Measurements from ENCODE around the gene CEP112. TPM values are rescaled to one million over a fixed set of nuclear protein-coding genes. Genes with fewer than 3 reads are reported as not detected.

CEP112 gene
- total and polyA plus RNA-seq, 2 of the 13 experiments (the other 11 are each of a cell fraction or from before 2014, with no cell fraction given) = 1.2 to 3.4 TPM

DNA sequence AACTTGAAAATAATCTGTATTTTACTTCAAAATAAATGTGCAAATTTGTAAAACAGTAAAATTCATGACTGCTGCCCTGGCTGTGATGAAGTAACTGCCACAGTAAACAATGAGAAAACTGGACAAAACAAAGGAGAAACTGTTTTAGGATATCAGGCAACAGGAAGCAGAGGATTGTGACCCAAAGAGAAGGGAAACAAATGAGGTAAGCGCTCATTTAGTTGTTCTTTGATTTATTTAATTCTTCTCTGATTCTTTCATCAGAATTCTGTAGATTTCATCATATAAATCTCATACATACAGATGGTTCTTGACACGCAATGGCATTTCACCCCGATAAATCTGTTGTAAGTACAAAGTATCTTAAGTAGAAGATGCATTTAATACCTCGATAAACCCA, 432.4 kb downstream of the CEP112 start (continued):
- TF ChIP-seq, protein P1, sequence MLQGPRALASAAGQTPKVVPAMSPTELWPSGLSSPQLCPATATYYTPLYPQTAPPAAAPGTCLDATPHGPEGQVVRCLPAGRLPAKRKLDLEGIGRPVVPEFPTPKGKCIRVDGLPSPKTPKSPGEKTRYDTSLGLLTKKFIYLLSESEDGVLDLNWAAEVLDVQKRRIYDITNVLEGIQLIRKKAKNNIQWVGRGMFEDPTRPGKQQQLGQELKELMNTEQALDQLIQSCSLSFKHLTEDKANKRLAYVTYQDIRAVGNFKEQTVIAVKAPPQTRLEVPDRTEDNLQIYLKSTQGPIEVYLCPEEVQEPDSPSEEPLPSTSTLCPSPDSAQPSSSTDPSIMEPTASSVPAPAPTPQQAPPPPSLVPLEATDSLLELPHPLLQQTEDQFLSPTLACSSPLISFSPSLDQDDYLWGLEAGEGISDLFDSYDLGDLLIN (CRISPR knock-in tag; IDR thresholded peaks at IDR 0.05; ENCODE audit: borderline replicate concordance) = no peak
- TF ChIP-seq CAMTA2 (CRISPR knock-in tag; IDR thresholded peaks at IDR 0.05; ENCODE audit: borderline replicate concordance) (no peak), FOXK1 (CRISPR knock-in tag; IDR thresholded peaks at IDR 0.05; ENCODE audit: borderline replicate concordance, low read depth) (no peak), ZNF891 (CRISPR knock-in tag; IDR thresholded peaks at IDR 0.05) (no peak), ZNF121 (CRISPR knock-in tag; IDR thresholded peaks at IDR 0.05) (no peak)
- TF ChIP-seq, protein P2, sequence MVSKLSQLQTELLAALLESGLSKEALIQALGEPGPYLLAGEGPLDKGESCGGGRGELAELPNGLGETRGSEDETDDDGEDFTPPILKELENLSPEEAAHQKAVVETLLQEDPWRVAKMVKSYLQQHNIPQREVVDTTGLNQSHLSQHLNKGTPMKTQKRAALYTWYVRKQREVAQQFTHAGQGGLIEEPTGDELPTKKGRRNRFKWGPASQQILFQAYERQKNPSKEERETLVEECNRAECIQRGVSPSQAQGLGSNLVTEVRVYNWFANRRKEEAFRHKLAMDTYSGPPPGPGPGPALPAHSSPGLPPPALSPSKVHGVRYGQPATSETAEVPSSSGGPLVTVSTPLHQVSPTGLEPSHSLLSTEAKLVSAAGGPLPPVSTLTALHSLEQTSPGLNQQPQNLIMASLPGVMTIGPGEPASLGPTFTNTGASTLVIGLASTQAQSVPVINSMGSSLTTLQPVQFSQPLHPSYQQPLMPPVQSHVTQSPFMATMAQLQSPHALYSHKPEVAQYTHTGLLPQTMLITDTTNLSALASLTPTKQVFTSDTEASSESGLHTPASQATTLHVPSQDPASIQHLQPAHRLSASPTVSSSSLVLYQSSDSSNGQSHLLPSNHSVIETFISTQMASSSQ (IDR thresholded peaks at IDR 0.05; ENCODE audit: low read depth) = no peak
- TF ChIP-seq, protein P2 (CRISPR knock-in tag; IDR thresholded peaks at IDR 0.05; ENCODE audit: borderline replicate concordance) = no peak
- TF ChIP-seq, protein P3, sequence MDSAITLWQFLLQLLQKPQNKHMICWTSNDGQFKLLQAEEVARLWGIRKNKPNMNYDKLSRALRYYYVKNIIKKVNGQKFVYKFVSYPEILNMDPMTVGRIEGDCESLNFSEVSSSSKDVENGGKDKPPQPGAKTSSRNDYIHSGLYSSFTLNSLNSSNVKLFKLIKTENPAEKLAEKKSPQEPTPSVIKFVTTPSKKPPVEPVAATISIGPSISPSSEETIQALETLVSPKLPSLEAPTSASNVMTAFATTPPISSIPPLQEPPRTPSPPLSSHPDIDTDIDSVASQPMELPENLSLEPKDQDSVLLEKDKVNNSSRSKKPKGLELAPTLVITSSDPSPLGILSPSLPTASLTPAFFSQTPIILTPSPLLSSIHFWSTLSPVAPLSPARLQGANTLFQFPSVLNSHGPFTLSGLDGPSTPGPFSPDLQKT (CRISPR knock-in tag; IDR thresholded peaks at IDR 0.05; ENCODE audit: borderline replicate concordance) = no peak
- TF ChIP-seq, protein P4, sequence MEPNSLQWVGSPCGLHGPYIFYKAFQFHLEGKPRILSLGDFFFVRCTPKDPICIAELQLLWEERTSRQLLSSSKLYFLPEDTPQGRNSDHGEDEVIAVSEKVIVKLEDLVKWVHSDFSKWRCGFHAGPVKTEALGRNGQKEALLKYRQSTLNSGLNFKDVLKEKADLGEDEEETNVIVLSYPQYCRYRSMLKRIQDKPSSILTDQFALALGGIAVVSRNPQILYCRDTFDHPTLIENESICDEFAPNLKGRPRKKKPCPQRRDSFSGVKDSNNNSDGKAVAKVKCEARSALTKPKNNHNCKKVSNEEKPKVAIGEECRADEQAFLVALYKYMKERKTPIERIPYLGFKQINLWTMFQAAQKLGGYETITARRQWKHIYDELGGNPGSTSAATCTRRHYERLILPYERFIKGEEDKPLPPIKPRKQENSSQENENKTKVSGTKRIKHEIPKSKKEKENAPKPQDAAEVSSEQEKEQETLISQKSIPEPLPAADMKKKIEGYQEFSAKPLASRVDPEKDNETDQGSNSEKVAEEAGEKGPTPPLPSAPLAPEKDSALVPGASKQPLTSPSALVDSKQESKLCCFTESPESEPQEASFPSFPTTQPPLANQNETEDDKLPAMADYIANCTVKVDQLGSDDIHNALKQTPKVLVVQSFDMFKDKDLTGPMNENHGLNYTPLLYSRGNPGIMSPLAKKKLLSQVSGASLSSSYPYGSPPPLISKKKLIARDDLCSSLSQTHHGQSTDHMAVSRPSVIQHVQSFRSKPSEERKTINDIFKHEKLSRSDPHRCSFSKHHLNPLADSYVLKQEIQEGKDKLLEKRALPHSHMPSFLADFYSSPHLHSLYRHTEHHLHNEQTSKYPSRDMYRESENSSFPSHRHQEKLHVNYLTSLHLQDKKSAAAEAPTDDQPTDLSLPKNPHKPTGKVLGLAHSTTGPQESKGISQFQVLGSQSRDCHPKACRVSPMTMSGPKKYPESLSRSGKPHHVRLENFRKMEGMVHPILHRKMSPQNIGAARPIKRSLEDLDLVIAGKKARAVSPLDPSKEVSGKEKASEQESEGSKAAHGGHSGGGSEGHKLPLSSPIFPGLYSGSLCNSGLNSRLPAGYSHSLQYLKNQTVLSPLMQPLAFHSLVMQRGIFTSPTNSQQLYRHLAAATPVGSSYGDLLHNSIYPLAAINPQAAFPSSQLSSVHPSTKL (CRISPR knock-in tag; IDR thresholded peaks at IDR 0.05) = peak; percentile 77

Measured in HepG2 (cell line).